ENCODE data around the gene GADD45GIP1. TPM values are rescaled to one million over a fixed set of nuclear protein-coding genes. Genes with fewer than 3 reads are reported as not detected.
"Not testable (repeated sequence)": the region's sequence is repeated elsewhere in the genome, so short reads cannot be mapped to it uniquely, and the experiment has no call there.

GADD45GIP1 gene
- total RNA-seq, 1 donor from 2014 or later: 31.4 TPM

- intact Hi-C loops (cut with micrococcal nuclease): no loop called here
- no peaks in the 10 kb centered on the region for H3K9me3 ChIP-seq (replicated peaks)
- H3K4me1 ChIP-seq: peaks cover 67% of the 10 kb centered on the region
- H3K27ac ChIP-seq (replicated peaks): peak overlapping the region; percentile 96
- TF ChIP-seq CTCF (IDR thresholded peaks at IDR 0.05; ENCODE audit: borderline replicate concordance): no peak
- no peak for DNase-seq
- H3K4me3 ChIP-seq: no peak overlapping the region
- peaks cover 49% of the 10 kb centered on the region for H3K36me3 ChIP-seq
- no peaks in the 10 kb centered on the region for H3K27me3 ChIP-seq (ENCODE audit: low read depth)
Observed at GRCh38 chr19:12954612-12954962, 2.4 kb downstream of the GADD45GIP1 start.

GRCh38 chr19:12953799-12954611 lies 3.0 kb downstream of the GADD45GIP1 start:
- H3K4me1 ChIP-seq: peaks cover 73% of the 10 kb centered on the region
- no peaks in the 10 kb centered on the region for H3K9me3 ChIP-seq (replicated peaks)
- intact Hi-C loops (cut with micrococcal nuclease): no loop called here
- H3K36me3 ChIP-seq: peaks cover 55% of the 10 kb centered on the region
- DNase-seq: no peak
- H3K4me3 ChIP-seq: no peak overlapping the region
- no peak for TF ChIP-seq CTCF (IDR thresholded peaks at IDR 0.05; ENCODE audit: borderline replicate concordance)
- peak overlapping the region; percentile 96 for H3K27ac ChIP-seq (replicated peaks)
- H3K27me3 ChIP-seq (ENCODE audit: low read depth): no peaks in the 10 kb centered on the region

- Histone ChIP-seq H3K36me3 (peaks cover 62% of the 10 kb centered on the region), H3K9me3 (replicated peaks) (no peaks in the 10 kb centered on the region), H3K4me1 (peaks cover 73% of the 10 kb centered on the region), H3K27me3 (ENCODE audit: low read depth) (no peaks in the 10 kb centered on the region), H3K4me3 (no peak overlapping the region), H3K27ac (replicated peaks) (peak overlapping the region; percentile 96)
- no peak for DNase-seq
- TF ChIP-seq CTCF (IDR thresholded peaks at IDR 0.05; ENCODE audit: borderline replicate concordance): no peak
- intact Hi-C loops (cut with micrococcal nuclease): no loop called here
Observed at GRCh38 chr19:12953138-12953798, 3.8 kb downstream of the GADD45GIP1 start.

- H3K36me3 ChIP-seq: peaks cover 69% of the 10 kb centered on the region
- intact Hi-C loops (cut with micrococcal nuclease): no loop called here
- H3K27ac ChIP-seq (replicated peaks): peak overlapping the region; percentile 96
- H3K4me3 ChIP-seq: no peak overlapping the region
- DNase-seq: no peak
- no peaks in the 10 kb centered on the region for H3K9me3 ChIP-seq (replicated peaks)
- no peaks in the 10 kb centered on the region for H3K27me3 ChIP-seq (ENCODE audit: low read depth)
- no peak for TF ChIP-seq CTCF (IDR thresholded peaks at IDR 0.05; ENCODE audit: borderline replicate concordance)
- H3K4me1 ChIP-seq: peaks cover 74% of the 10 kb centered on the region
Observed at GRCh38 chr19:12952488-12953137, 4.4 kb downstream of the GADD45GIP1 start.

GRCh38 chr19:12952050-12952449 lies 5.0 kb downstream of the GADD45GIP1 start:
- H3K36me3 ChIP-seq: peaks cover 72% of the 10 kb centered on the region
- intact Hi-C loops (cut with micrococcal nuclease); H3K4me3 ChIP-seq; H3K9me3 ChIP-seq (replicated peaks); DNase-seq; H3K27me3 ChIP-seq (ENCODE audit: low read depth): not testable (repeated sequence)
- H3K27ac ChIP-seq (replicated peaks): peak overlapping the region; percentile 96
- H3K4me1 ChIP-seq: peaks cover 76% of the 10 kb centered on the region
